Endothelial cell of hepatic sinusoid (primary cell): ENCODE results near the gene MAML2.

Source experiments
- in situ Hi-C: cut with HindIII; loops from 2 replicates; pipeline ENCODE4 v1.10.0; 2017; ENCODE audit warnings: low sequenced_read_pairs

The MAML2 gene

DNA sequence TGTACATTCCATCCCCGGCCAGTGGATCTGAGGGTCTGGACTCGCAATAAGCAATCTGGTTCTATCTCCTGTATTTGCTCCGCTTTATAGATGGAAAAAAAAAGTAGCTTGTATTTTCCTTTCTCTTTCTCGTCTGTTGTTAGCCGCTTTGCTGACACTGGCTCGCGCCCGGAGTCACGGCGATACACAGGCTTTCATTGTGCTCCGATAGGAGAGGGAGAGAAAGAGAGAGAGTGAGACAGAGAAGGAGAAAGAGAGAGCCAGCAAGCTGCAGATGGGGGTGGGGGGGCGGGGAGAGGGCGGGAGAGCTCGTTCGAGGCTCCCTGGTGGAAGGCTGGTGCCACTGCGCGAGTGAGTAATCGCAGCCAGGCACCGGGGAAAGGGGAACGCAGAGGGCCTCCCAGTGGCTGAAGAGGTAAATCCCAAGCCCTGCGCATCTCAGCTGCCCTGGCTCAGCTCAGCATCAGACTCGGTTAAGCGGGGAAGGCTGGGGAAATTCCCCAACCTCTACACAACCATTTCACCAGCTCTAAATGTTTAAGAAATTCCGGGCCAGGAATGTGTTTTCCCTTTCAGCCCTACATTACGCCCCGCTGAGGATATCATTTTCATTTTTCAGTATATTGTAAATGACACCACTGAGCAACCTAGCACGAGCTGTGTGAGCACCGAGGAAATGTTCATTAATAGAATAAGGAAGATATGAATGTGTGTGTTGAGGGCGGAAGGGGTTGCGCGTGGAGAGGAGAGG lies at the start of gene MAML2:
Gene MAML2, minus strand, starts transcription at position 235 of the 751 bp plus-strand sequence. CDS start 1,300 bp downstream, outside the sequence.
- in situ Hi-C loops: no loop called here

DNA sequence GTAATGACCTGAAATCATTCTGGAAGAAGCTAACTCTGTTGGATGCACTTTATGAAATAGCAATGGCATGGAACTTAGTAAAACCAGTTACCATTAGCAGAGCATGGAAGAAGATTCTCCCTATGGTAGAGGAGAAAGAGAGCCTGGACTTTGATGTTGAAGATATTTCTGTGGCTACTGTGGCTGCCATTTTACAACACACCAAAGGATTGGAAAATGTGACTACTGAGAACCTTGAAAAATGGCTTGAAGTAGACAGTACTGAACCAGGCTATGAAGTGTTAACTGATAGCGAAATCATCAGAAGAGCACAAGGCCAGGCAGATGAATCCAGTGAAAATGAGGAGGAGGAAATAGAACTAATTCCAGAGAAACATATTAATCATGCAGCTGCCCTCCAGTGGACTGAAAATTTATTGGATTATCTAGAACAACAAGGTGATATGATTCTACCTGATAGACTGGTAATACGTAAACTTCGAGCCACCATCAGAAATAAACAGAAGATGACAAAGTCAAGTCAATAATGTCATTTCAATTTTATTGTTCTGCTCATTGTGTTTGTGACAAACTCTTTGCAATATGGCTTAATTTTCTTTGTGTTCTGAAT lies 48.8 kb upstream of the MAML2 start:
- in situ Hi-C loops: no loop called here

GRCh38 chr11:96390488-96390792 lies 47.4 kb upstream of the MAML2 start:
- in situ Hi-C loops: no loop called here

DNA sequence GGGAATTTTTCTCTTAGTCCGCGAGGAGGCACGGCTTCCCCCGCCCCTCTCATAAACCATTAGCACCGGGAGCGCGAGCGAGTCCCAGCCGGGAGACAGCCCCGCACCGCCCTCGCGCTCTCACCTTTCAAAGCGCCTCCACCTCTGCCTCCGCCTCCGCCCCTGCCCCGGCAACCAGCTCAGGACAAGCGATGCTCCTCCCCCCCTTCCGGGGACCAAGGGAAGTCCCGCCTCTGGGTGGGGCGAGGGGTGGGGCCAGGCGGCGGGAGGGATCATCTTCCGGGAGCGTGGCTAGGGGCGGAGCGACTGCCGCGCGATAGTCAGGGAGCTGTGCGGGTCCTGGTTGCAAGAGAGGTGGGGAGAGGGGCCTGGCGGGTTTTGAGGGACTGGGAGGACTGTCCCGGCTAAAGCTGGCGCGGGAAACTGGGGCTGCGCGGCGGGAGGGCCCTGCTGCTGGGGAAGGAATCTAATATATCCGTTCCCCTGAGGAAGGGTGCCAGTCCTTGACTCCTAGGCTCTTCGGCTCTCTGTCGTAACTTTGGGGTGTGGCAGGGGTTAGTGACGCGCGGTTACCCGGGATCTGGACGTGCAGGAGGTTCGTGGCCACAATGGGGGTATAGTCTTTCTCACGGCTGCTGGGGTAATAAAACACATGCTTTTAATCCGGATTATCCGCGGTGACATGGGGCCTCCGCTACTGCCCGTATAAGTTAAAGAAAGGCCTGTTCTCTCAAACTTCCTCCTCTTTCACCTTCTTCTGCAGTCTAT lies 46.9 kb upstream of the MAML2 start, which contains the start of the genes CCDC82 and JRKL:
Gene CCDC82, minus strand, starts transcription at position 193 of the 768 bp plus-strand sequence. CDS start 5,165 bp downstream, outside the sequence.
Gene JRKL, plus strand, starts transcription at position 294 of the 768 bp plus-strand sequence. CDS start 637 bp downstream, outside the sequence.
- in situ Hi-C loops: no loop called here

- in situ Hi-C loops: no loop called here
Observed at GRCh38 chr11:96388891-96389719, 46.1 kb upstream of the MAML2 start.

DNA sequence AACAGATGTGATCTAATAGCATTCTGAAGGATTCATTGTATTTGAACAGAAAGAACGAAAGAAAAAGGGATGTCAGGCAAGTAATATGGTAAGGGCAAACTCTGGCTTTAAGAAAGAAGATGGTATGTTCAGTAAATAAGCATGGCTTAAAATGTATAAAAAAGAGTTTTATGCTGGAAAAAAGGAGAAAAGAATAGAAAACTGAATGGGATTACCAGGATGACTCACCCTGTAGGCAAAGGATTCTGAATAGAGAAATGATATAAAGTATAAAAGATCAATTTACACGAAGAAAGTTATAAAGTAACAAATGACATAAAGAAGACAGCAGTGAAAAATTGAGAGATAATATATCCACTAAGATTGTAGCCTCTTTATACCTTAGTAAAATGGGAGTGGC lies 42.2 kb upstream of the MAML2 start:
- in situ Hi-C loops: no loop called here

GRCh38 chr11:96384156-96384555 lies 41.2 kb upstream of the MAML2 start:
- in situ Hi-C loops: no loop called here

GRCh38 chr11:96376796-96377195 lies 33.8 kb upstream of the MAML2 start:
- in situ Hi-C loops: no loop called here

DNA sequence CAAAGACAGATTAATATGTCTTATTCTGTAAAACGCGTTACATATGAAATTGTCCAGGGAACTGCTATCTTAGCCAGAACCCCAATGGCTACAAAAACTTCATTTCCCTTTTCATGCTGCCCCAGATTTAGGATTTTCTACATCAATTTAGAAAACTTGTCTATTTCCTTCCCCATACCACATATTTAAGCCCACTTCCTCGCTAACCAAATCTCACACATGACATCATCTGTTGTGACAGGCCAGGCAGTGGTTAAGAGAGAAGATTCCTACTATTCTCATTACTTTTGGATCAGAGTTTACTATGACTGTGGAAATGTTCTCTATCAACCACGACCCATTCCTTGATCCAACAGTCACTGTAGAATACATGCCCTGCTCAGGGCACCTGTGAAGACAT lies 30.8 kb upstream of the MAML2 start:
- in situ Hi-C loops: no loop called here

- in situ Hi-C loops: no loop called here
Observed at GRCh38 chr11:96367342-96367741, 24.3 kb upstream of the MAML2 start.

- in situ Hi-C loops: no loop called here
Observed at GRCh38 chr11:96366024-96366423, 23.0 kb upstream of the MAML2 start.

DNA sequence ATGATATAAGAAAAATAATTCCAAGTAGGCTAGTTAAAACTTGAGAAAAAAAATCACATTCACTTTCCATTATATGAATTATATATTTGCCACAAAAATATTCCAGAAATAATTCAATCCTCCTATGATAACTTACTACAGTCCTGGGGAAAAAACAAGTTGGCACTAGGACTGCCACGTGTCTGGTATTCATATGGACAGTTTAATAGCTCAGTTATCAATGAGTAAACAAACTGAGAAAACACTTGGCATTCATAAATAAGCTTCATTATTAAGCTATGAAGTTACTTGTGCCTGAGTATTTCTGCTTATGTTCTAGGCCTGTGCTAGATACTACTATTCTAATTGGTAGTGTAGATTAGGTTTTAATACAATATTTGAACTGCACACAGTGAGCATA lies 22.5 kb upstream of the MAML2 start:
- in situ Hi-C loops: no loop called here

- in situ Hi-C loops: no loop called here
Observed at GRCh38 chr11:96361778-96362177, 18.8 kb upstream of the MAML2 start.

DNA sequence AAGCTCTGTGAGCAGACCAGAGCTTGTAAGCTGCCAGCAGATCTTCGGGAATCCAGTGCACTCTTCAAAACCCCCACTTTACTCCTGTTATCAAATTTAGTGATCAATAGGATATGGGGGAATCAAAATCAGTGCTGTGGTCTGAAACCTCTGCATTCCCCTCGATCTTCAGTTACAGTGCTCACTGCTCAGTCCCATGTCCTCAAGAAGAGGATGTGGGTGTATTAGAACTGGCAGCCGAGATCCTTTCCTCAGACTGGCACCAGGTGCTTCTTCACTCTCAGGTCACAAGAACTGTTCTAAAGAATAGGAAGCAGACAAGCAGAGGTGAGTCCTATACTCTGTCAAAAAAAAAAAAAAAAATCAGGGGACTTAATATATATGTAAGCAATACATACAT lies 15.3 kb upstream of the MAML2 start:
- in situ Hi-C loops: loop anchor here (10.0 kb wide), 1 partner anchor 514 kb away; no protein-coding TSS in a partner anchor

- in situ Hi-C loops: loop anchor here (10.0 kb wide), 1 partner anchor 513 kb away; no protein-coding TSS in a partner anchor
Observed at GRCh38 chr11:96357794-96358193, 14.8 kb upstream of the MAML2 start.

DNA sequence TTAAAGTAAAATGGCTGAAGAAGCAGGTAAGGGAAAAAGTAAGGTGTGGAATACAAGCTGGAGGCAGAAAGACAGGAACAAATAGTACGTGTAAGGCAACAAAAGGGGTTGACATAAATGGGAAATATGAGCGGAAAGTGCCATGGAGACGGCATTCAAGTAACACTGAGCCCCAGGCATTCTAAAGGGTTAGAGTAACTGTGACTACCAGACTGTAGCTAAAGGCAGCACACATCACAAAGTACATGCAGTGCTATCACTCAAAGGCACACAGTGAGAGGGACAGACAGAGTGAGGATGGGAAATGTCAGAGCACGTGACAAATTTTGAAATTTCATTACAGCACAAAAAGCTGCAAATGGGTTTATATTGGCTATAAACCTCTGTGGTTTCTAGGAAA lies 13.9 kb upstream of the MAML2 start:
- in situ Hi-C loops: loop anchor here (10.0 kb wide), 1 partner anchor 512 kb away; no protein-coding TSS in a partner anchor

- in situ Hi-C loops: no loop called here
Observed at GRCh38 chr11:96342014-96342960, 708 bp downstream of the MAML2 start.

GRCh38 chr11:96341211-96342013 lies 1.6 kb downstream of the MAML2 start:
- in situ Hi-C loops: no loop called here

DNA sequence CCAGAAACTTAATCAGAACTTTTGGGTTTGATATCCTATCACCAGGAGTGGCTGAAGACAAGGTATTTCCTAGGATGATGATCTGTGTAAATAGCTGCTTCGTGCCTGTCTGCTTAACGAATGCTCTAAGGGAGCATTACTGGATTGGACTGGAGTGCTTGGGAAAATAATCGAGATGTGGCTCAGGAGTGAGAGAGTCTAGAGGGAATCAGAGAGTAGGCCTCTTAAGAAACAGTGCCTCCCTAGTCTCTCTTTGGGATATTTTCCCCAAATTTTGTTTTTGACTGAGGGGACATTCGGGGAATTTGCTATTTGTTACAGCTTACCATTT lies 2.5 kb downstream of the MAML2 start:
- in situ Hi-C loops: no loop called here
